Cardiac fibroblast (primary cell): ENCODE results near the gene LRP8.

Experiments used
- DNase-seq, 2 donors: peaks; one replicate each; pipeline versions ENCODE4 v3.0.0 to v3.0.0-alpha.2; 2010; ENCODE audit warnings: low read depth in 2 of 2
- H3K4me3 ChIP-seq, 2 donors: replicated peaks in 1 of 2; 1 replicate in 1 of 2; 2 replicates in 1 of 2; pipeline ENCODE4 v1.5.1; 2011; ENCODE audit warnings: low read depth in 2 of 2, low read length in 2 of 2, mild to moderate bottlenecking in 2 of 2, moderate library complexity in 1 of 2
- TF ChIP-seq, protein P1 (sequence below): IDR thresholded peaks from one replicate; pipeline ENCODE4 v1.5.1; 2011; ENCODE audit warnings: low read depth, mild to moderate bottlenecking, low read length, inconsistent platforms

Gene LRP8

DNA sequence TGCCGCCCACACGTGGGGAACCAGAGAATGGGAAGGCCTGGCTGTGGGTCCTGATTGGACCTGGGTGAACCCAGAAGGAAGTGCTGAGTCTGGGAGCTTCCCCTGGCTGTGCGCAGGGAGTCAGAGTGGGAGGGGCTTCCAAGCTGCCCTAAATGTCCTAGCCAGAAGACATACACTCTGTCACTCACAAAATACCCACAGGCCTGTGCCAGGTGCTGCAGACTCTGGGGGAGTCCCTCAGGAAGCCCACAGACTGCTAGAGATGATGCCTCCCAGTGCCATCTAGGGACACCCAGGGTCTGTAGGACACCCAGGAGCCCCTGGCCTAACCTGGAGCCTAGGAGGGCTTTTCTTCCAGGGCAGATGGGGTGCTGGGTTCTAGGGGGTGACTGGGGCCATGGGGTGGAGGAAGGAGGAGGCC is 33.7 kb upstream of the LRP8 start:
- DNase-seq = no peak
- H3K4me3 ChIP-seq = no peak overlapping the region
- TF ChIP-seq, protein P1, sequence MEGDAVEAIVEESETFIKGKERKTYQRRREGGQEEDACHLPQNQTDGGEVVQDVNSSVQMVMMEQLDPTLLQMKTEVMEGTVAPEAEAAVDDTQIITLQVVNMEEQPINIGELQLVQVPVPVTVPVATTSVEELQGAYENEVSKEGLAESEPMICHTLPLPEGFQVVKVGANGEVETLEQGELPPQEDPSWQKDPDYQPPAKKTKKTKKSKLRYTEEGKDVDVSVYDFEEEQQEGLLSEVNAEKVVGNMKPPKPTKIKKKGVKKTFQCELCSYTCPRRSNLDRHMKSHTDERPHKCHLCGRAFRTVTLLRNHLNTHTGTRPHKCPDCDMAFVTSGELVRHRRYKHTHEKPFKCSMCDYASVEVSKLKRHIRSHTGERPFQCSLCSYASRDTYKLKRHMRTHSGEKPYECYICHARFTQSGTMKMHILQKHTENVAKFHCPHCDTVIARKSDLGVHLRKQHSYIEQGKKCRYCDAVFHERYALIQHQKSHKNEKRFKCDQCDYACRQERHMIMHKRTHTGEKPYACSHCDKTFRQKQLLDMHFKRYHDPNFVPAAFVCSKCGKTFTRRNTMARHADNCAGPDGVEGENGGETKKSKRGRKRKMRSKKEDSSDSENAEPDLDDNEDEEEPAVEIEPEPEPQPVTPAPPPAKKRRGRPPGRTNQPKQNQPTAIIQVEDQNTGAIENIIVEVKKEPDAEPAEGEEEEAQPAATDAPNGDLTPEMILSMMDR = no peak

DNA sequence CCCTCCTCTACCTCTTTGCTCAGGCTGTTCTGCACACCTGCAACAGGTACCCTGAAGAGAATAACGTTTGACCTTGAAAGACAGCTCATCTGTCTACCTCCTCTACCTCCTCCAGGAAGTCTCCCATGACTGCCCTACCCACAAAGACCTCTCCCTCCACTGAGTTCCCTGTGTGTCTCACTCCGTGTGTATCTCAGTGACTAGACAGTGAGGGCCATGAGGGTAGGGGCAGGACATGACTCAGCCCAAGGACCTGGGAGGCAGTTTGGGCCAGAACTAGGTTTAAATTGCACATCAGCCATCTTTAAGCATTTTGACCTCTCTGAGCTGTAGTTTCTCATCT is 32.0 kb upstream of the LRP8 start:
- H3K4me3 ChIP-seq = no peak overlapping the region
- TF ChIP-seq, protein P1 = no peak
- no peak for DNase-seq

DNA sequence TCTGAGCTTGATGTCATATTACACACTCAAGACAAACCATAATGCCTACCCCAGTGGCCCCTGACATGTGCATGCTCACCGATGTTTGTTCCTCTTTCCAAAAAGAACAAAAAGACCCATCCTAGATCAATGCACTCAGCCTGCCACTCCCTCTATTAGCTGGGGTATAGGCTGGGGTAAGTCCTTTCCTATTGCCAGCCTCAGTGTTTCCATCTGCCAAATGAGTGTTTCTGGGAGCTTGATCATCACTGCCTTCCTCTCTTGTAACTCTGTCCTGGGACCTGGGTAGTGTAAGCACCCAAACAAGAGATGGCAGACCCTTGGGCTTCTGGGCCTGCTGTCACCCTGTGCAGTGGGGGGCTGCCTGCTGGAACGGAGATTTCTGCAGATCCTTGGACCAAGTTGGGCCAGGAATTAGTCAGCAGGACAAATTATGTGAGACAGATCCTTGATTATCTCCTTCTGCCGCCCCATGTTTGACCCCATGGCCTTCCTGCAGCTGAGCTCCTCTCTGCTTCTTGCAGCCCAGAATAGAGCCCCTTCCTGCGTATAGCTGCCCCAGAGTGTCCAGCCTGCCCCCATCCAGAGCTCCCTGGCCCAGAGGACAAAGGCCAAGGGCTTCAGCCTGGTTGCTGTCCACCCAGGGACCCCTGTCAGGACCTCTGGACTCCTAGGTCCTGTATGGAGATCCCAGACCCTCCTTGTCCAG is 31.5 kb upstream of the LRP8 start:
- H3K4me3 ChIP-seq = no peak overlapping the region

GRCh38 chr1:53356637-53357036 is 28.8 kb upstream of the LRP8 start:
- no peak overlapping the region for H3K4me3 ChIP-seq
- TF ChIP-seq, protein P1 = no peak
- DNase-seq = no peak

More for the DNA sequence above, 31.5 kb upstream of the LRP8 start:
- no peak for DNase-seq
- TF ChIP-seq, protein P1 = no peak

- no peak overlapping the region for H3K4me3 ChIP-seq
- no peak for DNase-seq
- TF ChIP-seq, protein P1 = no peak
These were observed 26.2 kb upstream of the LRP8 start for GRCh38 chr1:53354119-53354518.

- TF ChIP-seq, protein P1 = no peak
- DNase-seq = no peak
- H3K4me3 ChIP-seq = no peak overlapping the region
These were observed 24.7 kb upstream of the LRP8 start for GRCh38 chr1:53352561-53352960.
